ENCODE results near the gene CANT1.
"Not testable (repeated sequence)": the region's sequence is repeated elsewhere in the genome, so short reads cannot be mapped to it uniquely, and the experiment has no call there.

CANT1 gene

DNA sequence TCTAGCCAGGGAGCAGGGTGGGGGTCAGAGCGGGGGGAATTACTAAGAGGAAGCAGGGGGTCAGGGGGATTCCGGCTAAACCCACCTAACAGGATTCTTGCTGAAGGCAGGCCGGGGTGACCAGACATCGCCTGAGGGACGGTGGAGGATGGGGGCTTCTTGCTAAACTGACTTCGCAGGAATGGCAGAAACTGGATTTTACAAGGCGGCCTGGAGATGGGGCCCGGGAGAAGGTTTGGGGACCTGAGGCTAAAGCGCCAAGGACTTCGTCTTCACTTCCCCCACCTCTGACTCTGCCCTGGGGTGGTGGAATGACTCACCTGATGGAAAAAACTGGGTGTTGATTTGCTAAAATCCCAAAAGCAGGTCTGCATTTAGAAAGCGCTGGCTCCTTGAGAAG lies 53.3 kb downstream of the CANT1 start:
- no peak for DNase-seq

GRCh38 chr17:78954684-78955083 lies 54.9 kb downstream of the CANT1 start:
- no peak for DNase-seq

DNA sequence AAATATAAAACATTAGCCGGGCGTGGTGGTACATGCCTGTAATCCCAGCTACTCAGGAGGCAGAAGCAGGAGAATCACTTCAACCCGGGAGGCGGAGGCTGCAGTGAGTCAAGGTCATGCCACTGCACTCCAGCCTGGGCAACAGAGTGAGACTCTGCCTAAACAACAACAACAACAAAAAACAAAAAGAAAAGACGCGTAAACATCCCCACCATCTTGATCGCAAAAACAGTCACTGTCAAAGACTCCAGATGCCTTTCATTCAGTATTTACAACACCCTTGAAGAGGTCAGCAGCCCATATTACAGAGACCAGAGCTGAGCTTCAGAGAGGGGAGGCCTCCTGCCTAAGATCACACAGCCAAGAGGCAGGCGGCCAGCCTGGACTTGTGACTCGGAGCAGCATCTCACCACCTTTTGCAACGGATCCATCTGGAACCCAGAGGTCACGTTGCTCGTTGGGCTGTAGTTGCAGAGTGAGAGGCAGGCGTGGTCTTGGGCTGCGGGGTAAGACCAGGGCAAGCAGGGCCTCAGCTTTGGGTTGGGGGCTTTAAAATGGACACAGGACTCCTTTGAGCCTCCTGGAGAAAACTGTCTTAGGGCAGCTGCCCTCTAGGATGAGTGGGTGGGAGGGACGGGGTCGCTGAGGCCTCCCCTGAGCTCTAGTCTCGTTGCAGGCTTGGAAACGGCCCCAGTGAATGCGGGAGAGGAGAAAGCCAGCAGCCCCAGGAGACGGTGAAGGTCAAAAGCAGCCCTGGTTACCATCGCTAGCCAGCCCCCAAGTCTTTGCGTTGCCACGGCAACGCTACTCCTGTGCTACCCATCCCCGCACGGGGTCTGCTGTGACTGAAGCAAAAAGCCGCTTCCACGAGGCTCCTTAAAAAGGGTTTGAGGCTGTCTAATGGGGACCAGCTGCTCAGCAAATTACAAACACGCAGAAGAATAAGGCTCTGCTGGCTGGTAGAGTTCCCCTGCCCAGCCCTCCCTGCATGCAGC lies 55.9 kb downstream of the CANT1 start:
- DNase-seq, result peak; percentile 25

- no peak for DNase-seq
Observed at GRCh38 chr17:78952706-78953105, 56.9 kb downstream of the CANT1 start.

DNA sequence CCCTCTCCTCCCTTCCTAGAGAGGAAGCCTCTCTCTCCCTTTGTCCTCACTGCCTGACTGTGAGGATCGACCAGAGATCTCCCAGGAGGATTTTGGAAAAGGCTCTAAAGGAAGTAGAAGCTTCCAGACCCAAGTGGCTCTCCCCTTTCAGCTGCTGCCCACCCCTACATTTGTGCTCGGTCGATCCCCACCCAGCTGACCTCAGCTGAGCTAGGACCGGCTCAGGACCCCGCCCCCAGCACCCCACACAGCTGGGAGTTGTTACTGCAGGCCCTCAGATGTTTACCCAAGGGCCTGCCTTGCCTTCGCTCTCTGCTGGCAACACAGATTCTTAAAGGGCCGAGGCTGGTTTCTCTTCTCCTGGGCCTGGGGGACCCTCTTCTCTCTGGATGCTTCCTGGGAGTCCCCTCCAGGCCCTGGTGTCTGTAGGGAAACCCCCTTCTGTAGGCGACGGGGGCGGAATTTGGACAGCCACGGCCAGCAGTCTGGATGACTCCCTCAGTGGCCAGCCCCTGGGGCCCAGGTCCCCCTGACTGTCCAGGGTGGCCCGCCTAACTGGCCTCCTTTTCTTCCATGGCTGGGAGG lies 57.5 kb downstream of the CANT1 start:
- no peak for DNase-seq

GRCh38 chr17:78950870-78951269 lies 58.7 kb downstream of the CANT1 start:
- no peak for DNase-seq

GRCh38 chr17:78947235-78948149 lies 62.1 kb downstream of the CANT1 start:
- no peak for DNase-seq

GRCh38 chr17:78946631-78947030 lies 62.9 kb downstream of the CANT1 start:
- no peak for DNase-seq

DNA sequence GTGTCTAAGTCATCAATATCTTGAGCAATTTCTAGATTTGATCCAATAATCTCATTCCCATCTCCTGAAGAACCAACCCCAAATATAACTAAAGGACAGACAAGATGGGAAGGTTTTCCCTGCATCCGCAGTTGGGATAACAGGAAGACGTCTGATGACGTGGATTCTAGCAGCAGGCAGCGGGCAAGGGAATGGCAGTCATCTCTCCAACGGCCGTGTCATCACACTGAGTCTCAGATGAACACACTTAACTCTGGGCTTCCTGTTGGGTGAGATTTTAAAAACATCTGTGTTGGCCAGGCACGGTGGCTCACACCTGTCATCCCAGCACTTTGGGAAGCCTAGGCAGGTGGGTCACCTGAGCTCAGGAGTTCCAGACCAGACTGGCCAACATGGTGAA lies 63.4 kb downstream of the CANT1 start:
- no peak for DNase-seq

GRCh38 chr17:78945455-78945854 lies 64.1 kb downstream of the CANT1 start:
- DNase-seq, result not testable (repeated sequence)

GRCh38 chr17:78944956-78945355 lies 64.6 kb downstream of the CANT1 start:
- no peak for DNase-seq

GRCh38 chr17:78944026-78944425 lies 65.5 kb downstream of the CANT1 start:
- DNase-seq, result no peak

Measured in fibroblast of skin of right quadriceps (primary cell).